GM12874 (cell line): ENCODE results near the gene C9orf78.

Experiments
- TF ChIP-seq, protein P1 (sequence below): IDR thresholded peaks from 2 replicates; pipeline ENCODE4 v1.5.1; 2011; ENCODE audit warnings: low read depth, mild to moderate bottlenecking, control low read depth, low read length, moderate library complexity; ENCODE audit not compliant: insufficient read depth

Gene C9orf78

DNA sequence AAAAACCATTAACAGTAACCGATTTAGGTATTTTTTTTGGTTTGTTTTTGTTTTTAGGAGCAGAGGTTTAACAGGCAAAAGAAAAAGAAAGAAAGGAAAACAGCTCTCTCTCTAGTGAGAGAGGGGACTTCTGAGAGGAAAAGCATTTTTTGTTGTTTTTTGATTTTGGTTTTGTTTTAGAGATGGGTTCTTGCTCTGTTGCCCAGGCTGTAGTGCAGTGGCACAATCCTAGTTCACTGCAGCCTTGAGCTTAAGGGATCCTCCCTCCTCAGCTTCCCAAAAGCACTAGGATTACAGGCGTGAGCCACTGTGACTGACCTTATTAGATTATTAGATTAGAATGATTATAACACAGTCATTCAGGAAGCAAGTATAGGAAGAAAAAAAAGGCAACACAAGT, 10.3 kb upstream of the C9orf78 start:
- TF ChIP-seq, protein P1, sequence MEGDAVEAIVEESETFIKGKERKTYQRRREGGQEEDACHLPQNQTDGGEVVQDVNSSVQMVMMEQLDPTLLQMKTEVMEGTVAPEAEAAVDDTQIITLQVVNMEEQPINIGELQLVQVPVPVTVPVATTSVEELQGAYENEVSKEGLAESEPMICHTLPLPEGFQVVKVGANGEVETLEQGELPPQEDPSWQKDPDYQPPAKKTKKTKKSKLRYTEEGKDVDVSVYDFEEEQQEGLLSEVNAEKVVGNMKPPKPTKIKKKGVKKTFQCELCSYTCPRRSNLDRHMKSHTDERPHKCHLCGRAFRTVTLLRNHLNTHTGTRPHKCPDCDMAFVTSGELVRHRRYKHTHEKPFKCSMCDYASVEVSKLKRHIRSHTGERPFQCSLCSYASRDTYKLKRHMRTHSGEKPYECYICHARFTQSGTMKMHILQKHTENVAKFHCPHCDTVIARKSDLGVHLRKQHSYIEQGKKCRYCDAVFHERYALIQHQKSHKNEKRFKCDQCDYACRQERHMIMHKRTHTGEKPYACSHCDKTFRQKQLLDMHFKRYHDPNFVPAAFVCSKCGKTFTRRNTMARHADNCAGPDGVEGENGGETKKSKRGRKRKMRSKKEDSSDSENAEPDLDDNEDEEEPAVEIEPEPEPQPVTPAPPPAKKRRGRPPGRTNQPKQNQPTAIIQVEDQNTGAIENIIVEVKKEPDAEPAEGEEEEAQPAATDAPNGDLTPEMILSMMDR, result no peak

DNA sequence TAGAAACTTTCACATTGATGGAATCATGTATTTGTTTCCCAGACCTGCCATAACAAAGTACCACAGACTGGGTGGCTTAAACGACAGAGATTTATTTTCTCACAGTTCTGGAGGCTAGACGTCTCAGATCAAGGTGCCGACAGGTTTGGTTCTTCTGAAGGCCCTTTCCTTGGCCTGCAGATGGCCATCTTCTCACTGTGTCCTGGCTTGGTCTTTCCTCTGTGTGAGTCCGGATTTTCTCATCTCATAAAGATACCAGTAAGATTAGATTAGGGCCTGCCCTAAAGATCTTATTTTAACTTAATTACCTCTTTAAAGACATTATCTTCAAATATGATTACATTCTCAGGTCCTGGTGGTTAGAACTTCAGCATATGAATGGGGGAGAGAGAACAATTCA, 6.0 kb upstream of the C9orf78 start:
- TF ChIP-seq, protein P1, result no peak

DNA sequence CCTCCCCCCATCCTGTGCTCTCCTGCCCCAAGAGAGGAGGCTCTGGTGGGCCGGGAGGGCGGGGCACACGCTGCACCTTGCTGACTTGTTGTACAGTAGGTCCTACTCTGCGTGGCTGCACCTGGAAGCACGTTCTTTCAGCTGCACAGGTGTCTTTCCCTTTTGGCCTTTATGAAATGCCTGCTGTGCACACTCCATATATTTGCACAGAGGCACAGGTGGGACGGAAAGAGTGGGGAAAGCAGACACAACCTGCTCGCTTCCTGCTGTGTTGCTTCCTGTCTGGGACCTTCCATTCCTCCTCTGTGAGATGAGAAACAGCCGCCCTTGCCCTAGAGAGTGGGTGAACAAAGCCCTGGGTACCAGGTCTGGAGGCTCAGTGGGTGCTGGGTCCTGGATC, 5.0 kb upstream of the C9orf78 start:
- TF ChIP-seq, protein P1, result no peak

DNA sequence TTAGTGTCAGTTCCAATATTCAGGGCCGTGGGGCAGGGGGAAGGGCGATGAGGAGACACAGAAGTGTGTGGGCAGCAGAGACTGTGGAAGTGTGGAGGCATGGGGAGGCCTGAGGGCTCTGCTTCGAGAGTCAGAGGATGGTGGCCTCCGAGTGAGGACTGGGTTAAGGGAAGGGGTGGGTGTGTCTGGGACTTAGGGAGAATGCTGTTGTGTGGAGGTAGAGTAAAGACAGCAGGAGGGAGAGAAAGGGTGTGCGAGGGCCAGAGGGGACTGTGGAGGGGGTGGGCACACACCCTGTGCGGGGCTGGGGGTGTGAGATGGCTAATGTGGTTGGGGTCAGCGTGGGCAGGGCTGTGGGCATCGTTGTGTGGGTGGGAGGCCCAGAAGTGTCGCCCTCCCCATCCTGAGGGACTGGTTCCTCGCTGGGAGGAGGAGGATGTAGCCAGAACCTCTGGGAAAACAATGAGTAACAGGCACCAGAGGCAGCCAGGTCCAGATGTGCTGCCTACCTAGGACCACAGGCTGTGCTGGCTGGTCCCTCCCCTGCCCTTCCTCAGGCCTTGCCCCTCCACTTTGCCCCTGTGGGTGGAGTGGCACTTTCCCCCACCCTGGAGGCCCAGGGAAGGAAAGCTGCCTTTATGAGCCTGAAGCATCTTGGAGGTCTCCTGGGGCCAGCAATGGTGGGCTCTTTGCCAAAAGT, 4.4 kb upstream of the C9orf78 start:
- TF ChIP-seq, protein P1, result no peak

DNA sequence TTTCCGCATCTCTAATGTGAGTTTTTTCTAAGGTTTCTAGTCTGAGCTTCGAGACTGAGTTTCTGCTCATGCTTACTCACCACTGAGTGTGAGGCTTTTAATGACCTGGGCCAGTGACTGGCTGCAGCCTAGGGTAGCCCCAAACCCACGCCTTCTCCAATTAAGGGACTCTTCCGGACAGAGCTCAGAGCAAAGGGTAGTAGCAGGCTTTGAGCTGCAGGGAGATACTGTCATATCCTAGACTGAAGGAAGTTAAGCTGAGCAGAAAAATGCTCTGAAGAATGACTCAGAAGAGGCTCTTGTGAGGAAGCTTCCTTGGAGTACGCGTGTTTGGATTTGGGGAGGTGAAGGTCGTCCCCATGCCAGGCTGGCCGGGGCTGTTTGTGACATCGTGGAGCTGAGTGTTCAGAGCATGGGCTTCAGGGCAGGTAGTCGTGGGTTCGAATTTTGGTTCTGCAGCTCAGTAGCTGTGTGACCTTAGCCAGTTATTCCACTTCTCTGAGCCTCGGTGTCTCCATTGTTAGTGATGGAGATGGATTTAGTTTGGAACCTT, 3.7 kb upstream of the C9orf78 start:
- TF ChIP-seq, protein P1, result no peak

DNA sequence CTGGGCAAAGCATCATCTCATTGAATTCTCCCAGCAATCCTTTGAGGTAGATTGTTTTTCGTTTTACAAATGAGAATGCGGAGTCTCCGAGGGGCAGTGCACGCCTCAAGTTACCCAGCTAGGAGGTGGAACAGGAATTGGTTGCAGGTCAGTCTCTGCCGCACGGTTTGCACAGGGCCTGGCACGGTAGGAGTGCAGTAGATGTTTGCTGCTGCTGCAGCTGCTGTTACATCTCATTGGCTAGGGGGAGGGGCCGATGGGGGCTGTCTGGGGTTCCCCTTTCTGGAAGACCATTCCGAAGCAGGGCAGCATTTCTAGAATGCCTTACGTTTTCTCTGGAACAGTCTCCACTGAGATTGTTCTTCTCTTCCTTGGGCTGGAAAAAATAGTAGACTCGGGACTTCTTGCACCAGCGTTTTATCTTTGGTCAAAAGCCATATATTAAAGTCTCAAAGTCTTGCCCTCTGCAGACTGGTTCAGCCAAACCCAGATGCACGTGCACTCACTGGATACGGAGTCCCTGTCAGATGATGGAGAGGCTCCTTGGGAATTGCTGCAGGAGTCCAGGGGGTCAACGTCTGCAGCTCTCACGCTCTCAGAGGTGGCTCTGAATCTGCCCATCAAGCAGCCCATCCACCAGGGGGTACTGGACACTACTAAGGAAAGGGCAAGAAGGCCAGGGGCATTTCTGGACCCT, 1.4 kb upstream of the C9orf78 start:
- TF ChIP-seq, protein P1, result no peak

DNA sequence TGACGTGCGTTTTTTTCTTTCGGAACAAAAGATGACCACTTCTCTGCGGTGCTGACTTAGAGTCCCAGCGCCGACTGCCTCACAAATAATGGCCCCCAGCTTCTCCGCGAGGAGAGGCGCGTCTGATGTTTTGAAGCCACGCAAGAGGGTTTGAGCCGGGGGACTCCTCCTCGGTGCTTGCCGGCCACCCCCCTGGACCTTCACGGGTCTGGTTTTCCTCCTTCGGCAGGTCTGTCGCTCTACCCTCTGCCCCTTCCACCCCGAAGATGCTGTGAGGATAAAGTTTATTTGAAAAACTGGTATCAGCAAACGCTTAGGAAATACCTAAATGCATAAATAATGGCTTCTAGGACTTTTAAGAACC, 767 bp upstream of the C9orf78 start:
- TF ChIP-seq, protein P1, result no peak
